ENCODE data around the gene MAN1C1.

DNA sequence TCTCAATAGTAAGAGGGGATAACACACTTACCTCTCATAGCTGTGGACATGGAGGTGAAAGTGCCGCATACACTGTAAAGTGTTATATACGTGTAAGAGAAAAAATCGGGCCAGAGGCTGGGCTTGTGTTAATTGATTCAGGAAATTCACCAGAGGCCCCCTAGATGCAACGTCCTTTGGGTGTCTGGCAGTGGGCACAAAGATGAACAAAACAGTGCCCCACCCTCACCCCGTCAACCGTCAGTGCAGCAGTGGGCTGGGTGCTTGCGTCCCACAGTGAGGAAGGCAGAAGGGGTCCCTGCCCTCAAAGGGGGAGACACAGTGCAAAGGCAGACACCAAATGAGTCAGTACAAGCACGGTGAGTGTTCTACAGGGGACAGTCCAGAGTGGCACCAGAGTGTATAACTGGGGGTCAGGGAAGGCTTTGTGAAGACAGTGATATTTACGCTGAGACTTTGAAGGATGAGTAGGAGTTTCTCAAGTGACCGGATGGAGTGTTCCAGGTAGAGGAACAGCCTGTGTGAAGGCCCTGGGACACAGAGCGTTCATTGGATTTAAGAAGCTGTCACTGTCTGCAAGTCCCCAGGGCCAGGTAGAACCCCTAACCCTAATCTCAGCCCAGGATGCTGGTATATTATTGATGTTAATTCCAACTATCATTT is 196.6 kb downstream of the MAN1C1 start:
- TF ChIP-seq CTCF (IDR thresholded peaks at IDR 0.05): no peak
- TF ChIP-seq EZH2 (IDR thresholded peaks at IDR 0.05): no peak
- no peak for TF ChIP-seq EZH2phosphoT487 (IDR thresholded peaks at IDR 0.05)

Data from neural progenitor cell (in vitro differentiated cells).